Endothelial cell of umbilical vein (primary cell): Measurements from ENCODE around the gene FAM53B. TPM values are rescaled to one million over a fixed set of nuclear protein-coding genes. Genes with fewer than 3 reads are reported as not detected.

Experiments used
- BruUV-seq: library from RNA; stranded (reverse); fragments of 400-500 nt; replicated peaks from 2 replicates; lab custom pipeline; 2021; lab: Mats Ljungman, UMichigan
- CTCF ChIA-PET: fragments of 300-600, 350-600 bp; sonication (Branson Sonifier 250); formaldehyde crosslinking; loops from one replicate; lab custom pipeline; 2021; ENCODE audit warnings: antibody characterized with exemption, inconsistent platforms; lab: Charles Lee
- POLR2A ChIA-PET: fragments of 300-600, 350-600 bp; sonication (Branson Sonifier 250); formaldehyde crosslinking; loops from one replicate; lab custom pipeline; 2021; ENCODE audit warnings: antibody characterized with exemption, inconsistent platforms; lab: Charles Lee
- DNase-seq: peaks from one replicate; pipeline ENCODE4 v3.0.0-alpha.2; 2011; ENCODE audit warnings: low read depth, low spot score
- FAIRE-seq: peaks from 2 replicates; lab custom pipeline; 2011; peaks lifted over from hg19 to GRCh38; lab: Jason Lieb, UNC
- H2AFZ ChIP-seq: 2 replicates; pipeline ENCODE4 v1.6.0; 2012; ENCODE audit warnings: low read depth, low read length, control low read depth, inconsistent platforms
- H3K27ac ChIP-seq: 2 replicates; pipeline ENCODE4 v1.5.1; 2011; ENCODE audit warnings: low read depth, mild to moderate bottlenecking, control low read depth, low read length, moderate library complexity; ENCODE audit not compliant: insufficient read depth
- H3K27me3 ChIP-seq, 2 experiments: 2 replicates each; pipeline versions ENCODE4 v1.6.0 to v1.6.1; 2011; ENCODE audit warnings: low read length in 2 of 2, mixed read lengths in 1 of 2; ENCODE audit not compliant: control insufficient read depth in 2 of 2, insufficient read depth in 2 of 2
- H3K36me3 ChIP-seq, 2 experiments: 2 replicates in 1 of 2; 3 replicates in 1 of 2; pipeline ENCODE4 v1.5.1; 2011; ENCODE audit warnings: low read length in 2 of 2, mild to moderate bottlenecking in 1 of 2, moderate library complexity in 1 of 2; ENCODE audit not compliant: control insufficient read depth in 2 of 2, insufficient read depth in 2 of 2; ENCODE audit errors: extremely low read depth in 1 of 2
- H3K4me1 ChIP-seq: 3 replicates; pipeline ENCODE4 v1.5.1; 2011; ENCODE audit warnings: mild to moderate bottlenecking, low read length; ENCODE audit not compliant: control insufficient read depth, insufficient read depth; ENCODE audit errors: extremely low read depth
- H3K4me2 ChIP-seq: 2 replicates; pipeline ENCODE4 v1.6.1; 2011; ENCODE audit warnings: low read length, control low read depth, mixed read lengths; ENCODE audit not compliant: insufficient read depth
- H3K4me3 ChIP-seq, 3 experiments: fragments of 200-600 bp in 1 of 3; sonication (generic), shearing (Covaris generic) in 1 of 3; replicated peaks in 1 of 3; 2 replicates each; pipeline ENCODE4 v1.5.1; 2011 to 2016; ENCODE audit warnings: control low read depth in 3 of 3, low read length in 3 of 3, mild to moderate bottlenecking in 2 of 3, inconsistent platforms in 1 of 3, low read depth in 1 of 3, moderate library complexity in 1 of 3; ENCODE audit not compliant: insufficient read depth in 1 of 3
- H3K79me2 ChIP-seq: 2 replicates; pipeline ENCODE4 v1.6.0; 2012; ENCODE audit warnings: low read length, inconsistent platforms; ENCODE audit not compliant: control insufficient read depth, insufficient read depth
- H3K9ac ChIP-seq: replicated peaks from 2 replicates; pipeline ENCODE3; 2011; ENCODE audit warnings: low read length, control low read depth; ENCODE audit not compliant: insufficient read depth; ENCODE audit errors: extremely low read depth
- H3K9me1 ChIP-seq: replicated peaks from 3 replicates; pipeline ENCODE4 v1.6.0; 2011; ENCODE audit warnings: mild to moderate bottlenecking, low read length; ENCODE audit not compliant: control insufficient read depth, insufficient read depth; ENCODE audit errors: extremely low read depth
- H3K9me3 ChIP-seq: replicated peaks from 2 replicates; pipeline ENCODE4 v1.5.1; 2012; ENCODE audit warnings: low read length, inconsistent platforms; ENCODE audit not compliant: control insufficient read depth, insufficient read depth
- H4K20me1 ChIP-seq: replicated peaks from 2 replicates; pipeline ENCODE3; 2011; ENCODE audit warnings: mild to moderate bottlenecking, low read length; ENCODE audit not compliant: control insufficient read depth, insufficient read depth; ENCODE audit errors: extremely low read depth
- EZH2 ChIP-seq: IDR thresholded peaks from 2 replicates; pipeline ENCODE4 v1.6.1; 2012; ENCODE audit warnings: borderline replicate concordance, low read depth, mild to moderate bottlenecking, moderate library complexity, low read length, inconsistent platforms; ENCODE audit not compliant: severe bottlenecking
- FOS ChIP-seq: IDR thresholded peaks from 2 replicates; pipeline ENCODE4 v1.6.1; 2011; ENCODE audit warnings: mild to moderate bottlenecking, low read length, moderate library complexity, borderline replicate concordance; ENCODE audit not compliant: insufficient read depth
- GATA2 ChIP-seq: IDR thresholded peaks from 2 replicates; pipeline ENCODE4 v1.7.0; 2011; ENCODE audit warnings: low read depth, mild to moderate bottlenecking, moderate library complexity, mixed read lengths, low read length; ENCODE audit not compliant: insufficient read length, insufficient read depth
- JUN ChIP-seq: IDR thresholded peaks from 2 replicates; pipeline ENCODE4 v1.6.1; 2011; ENCODE audit warnings: borderline replicate concordance, low read depth; ENCODE audit not compliant: insufficient read length, insufficient read depth
- MAX ChIP-seq: IDR thresholded peaks from 2 replicates; pipeline ENCODE4 v1.6.1; 2011; ENCODE audit not compliant: insufficient read depth, insufficient read length
- MYC ChIP-seq: IDR thresholded peaks from one replicate; pipeline ENCODE4 v1.6.1; 2011; ENCODE audit warnings: mild to moderate bottlenecking, low read depth, low read length
- POLR2A ChIP-seq: IDR thresholded peaks from 2 replicates; pipeline ENCODE4 v1.6.1; 2012; ENCODE audit warnings: low read depth, mild to moderate bottlenecking, control low read depth, low read length
- POLR2AphosphoS5 ChIP-seq: IDR thresholded peaks from 2 replicates; pipeline ENCODE4 v1.6.1; 2012; ENCODE audit warnings: low read depth, mild to moderate bottlenecking, control low read depth, low read length, moderate library complexity; ENCODE audit not compliant: insufficient read depth
- dilution Hi-C: fragments of 300-500 bp; cut with MboI; formaldehyde crosslinking; loops from one replicate; pipeline ENCODE4 v1.15.0; 2019; ENCODE audit warnings: low sequenced_read_pairs; ENCODE audit not compliant: extremely low pct_ligation_motif_present
- intact Hi-C: fragments of 100-400 bp; cut with micrococcal nuclease; formaldehyde crosslinking; loops from one replicate; pipeline ENCODE4 v1.10.0; 2022
- polyA plus RNA-seq, 4 experiments: library from polyadenylated mRNA; depleted of rRNA in 3 of 4; stranded (reverse) in 3 of 4; unstranded in 1 of 4; fragments of >200 nt; gene quantifications; 2 replicates each; pipeline versions ENCODE4 v1.2.1 to v1.2.3, GENCODE V29; 2011 to 2012; ENCODE audit warnings: missing spikeins in 1 of 4
- total RNA-seq: library from RNA; stranded (reverse); gene quantifications from 2 replicates; pipeline ENCODE4 v1.2.3, GENCODE V29; 2021
- TF ChIP-seq, protein P1 (sequence below), 2 donors: IDR thresholded peaks; 1 replicate in 1 of 2; 2 replicates in 1 of 2; pipeline ENCODE4 v1.5.1; 2011; ENCODE audit warnings: low read length in 2 of 2, mild to moderate bottlenecking in 2 of 2, moderate library complexity in 2 of 2, control low read depth in 1 of 2, inconsistent platforms in 1 of 2, low read depth in 1 of 2; ENCODE audit not compliant: insufficient read depth in 1 of 2; ENCODE audit errors: extremely low read depth in 1 of 2

The FAM53B gene
- total and polyA plus RNA-seq, 2 donors (not counting 3 experiments of a cell fraction or from before 2014, with no cell fraction given) = 8.5 to 21.1 TPM

DNA sequence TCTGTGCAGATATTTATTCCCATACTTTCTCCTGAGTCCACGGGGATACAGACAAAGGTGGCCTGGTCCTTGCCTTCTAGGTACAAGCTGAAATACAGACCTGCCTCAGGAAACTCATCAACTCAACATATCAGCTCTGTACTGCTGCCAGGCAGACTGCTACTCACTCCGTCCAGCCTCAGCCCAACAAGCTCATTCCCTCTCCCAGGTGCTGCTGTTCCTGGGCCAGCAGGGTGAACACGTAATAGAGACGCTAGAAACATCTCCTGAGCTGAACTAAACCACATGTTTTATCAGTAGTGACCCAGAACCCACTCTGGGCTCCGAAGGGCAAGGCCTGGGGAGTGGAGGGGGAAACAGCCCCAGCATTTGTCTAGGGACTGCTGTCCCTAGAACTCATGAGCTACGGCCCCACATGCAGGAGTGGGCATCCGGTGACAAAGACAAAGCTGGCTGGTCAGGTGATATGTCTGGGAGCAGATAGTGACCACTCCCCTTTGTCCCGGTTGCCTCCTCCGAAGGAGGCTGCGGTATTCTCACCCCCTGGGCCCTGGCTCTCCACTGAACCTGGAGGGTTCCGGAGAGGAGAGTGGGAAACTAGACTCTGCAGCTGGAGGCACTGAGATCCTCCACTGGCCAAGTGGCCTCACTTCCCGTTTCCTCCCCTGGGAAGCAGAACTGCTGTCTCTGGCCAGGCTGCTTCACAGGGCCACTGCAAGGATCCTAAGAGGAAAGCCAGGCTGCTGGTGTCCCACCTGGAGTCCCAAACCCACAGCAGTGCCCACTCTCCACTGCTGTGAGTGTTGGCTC is 116.1 kb downstream of the FAM53B start:
- H3K4me1 ChIP-seq = peaks cover 2% of the 10 kb centered on the region
- H3K4me2 ChIP-seq = no peak overlapping the region
- dilution Hi-C loops (no loop called here), intact Hi-C loops (no loop called here)
- H3K9me1 ChIP-seq = no peaks in the 10 kb centered on the region
- no peak overlapping the region for H2AFZ ChIP-seq
- H3K4me3 ChIP-seq = no peak overlapping the region
- H3K36me3 ChIP-seq = no peaks in the 10 kb centered on the region
- H3K9ac ChIP-seq = no peak overlapping the region
- no peaks in the 10 kb centered on the region for H4K20me1 ChIP-seq
- CTCF ChIA-PET = interaction anchor here (0.8 to 7.7 kb wide), 6 partner anchors 9 to 117 kb away, joined by 3 to 105 read pairs (median 3); no protein-coding TSS in a partner anchor
- DNase-seq (no peak), FAIRE-seq (no peak)
- H3K79me2 ChIP-seq = no peaks in the 10 kb centered on the region
- POLR2A ChIA-PET = no interaction called here
- TF ChIP-seq, protein P1, sequence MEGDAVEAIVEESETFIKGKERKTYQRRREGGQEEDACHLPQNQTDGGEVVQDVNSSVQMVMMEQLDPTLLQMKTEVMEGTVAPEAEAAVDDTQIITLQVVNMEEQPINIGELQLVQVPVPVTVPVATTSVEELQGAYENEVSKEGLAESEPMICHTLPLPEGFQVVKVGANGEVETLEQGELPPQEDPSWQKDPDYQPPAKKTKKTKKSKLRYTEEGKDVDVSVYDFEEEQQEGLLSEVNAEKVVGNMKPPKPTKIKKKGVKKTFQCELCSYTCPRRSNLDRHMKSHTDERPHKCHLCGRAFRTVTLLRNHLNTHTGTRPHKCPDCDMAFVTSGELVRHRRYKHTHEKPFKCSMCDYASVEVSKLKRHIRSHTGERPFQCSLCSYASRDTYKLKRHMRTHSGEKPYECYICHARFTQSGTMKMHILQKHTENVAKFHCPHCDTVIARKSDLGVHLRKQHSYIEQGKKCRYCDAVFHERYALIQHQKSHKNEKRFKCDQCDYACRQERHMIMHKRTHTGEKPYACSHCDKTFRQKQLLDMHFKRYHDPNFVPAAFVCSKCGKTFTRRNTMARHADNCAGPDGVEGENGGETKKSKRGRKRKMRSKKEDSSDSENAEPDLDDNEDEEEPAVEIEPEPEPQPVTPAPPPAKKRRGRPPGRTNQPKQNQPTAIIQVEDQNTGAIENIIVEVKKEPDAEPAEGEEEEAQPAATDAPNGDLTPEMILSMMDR (IDR thresholded peaks at IDR 0.05; ENCODE audit: extremely low read depth in 1 of 2, insufficient read depth in 1 of 2, low read depth in 1 of 2, low read length in 2 of 2) = no peak
- TF ChIP-seq JUN (no peak), POLR2A (no peak)
- H3K9me3 ChIP-seq = no peaks in the 10 kb centered on the region
- no peak overlapping the region for H3K27ac ChIP-seq
- no TSS peak for BruUV-seq
- H3K27me3 ChIP-seq = no peaks in the 10 kb centered on the region

DNA sequence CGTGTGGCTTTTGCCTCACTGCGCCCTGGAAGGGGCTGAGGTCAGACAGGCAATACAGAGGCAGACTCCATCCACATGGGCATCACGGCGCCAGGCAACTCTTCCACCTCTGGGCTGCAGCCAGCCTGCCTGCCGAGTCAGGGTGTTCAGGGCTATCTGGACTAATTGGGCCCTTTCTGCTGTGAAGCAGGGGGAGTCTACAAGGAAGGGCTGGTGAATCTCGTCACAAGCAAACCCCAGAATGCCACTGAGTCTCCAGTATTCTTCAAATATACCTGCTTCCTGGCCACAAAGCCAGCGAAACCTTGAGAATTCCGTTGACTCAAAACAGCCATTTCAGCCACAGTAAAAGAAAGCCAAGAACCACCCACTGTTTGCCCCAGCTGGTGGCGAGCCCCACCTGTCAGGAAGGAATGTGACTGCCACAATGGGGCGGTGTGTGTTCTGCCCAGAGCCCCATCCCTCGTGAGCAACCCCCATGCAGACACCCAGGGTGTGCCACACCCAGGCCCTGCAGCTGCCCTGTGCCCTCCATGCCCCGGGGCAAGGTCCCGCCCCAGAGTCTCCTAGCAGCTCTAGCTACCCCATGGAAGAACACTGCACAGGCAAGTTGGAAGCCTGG is 117.3 kb downstream of the FAM53B start:
- H3K27me3 ChIP-seq = no peaks in the 10 kb centered on the region
- H3K9me3 ChIP-seq = no peaks in the 10 kb centered on the region
- intact Hi-C loops (no loop called here), dilution Hi-C loops (no loop called here)
- peaks cover 2% of the 10 kb centered on the region for H3K4me1 ChIP-seq
- H3K9me1 ChIP-seq = no peaks in the 10 kb centered on the region
- ChIA-PET CTCF (interaction anchor here (1.0 to 7.7 kb wide), 2 partner anchors 17 to 114 kb away, joined by 3 to 105 read pairs; no protein-coding TSS in a partner anchor), POLR2A (no interaction called here)
- H4K20me1 ChIP-seq = no peaks in the 10 kb centered on the region
- H3K9ac ChIP-seq = no peak overlapping the region
- no peak for DNase-seq
- no peaks in the 10 kb centered on the region for H3K79me2 ChIP-seq
- H3K4me3 ChIP-seq = no peak overlapping the region
- no peak for FAIRE-seq
- no peak overlapping the region for H2AFZ ChIP-seq
- no peaks in the 10 kb centered on the region for H3K36me3 ChIP-seq
- TF ChIP-seq POLR2AphosphoS5 = no peak
- no peak for TF ChIP-seq MYC
- TF ChIP-seq MAX = no peak
- no peak for TF ChIP-seq FOS
- TF ChIP-seq JUN = no peak
- TF ChIP-seq EZH2 = no peak
- TF ChIP-seq POLR2A = no peak
- TF ChIP-seq, protein P1 (IDR thresholded peaks at IDR 0.05; ENCODE audit: extremely low read depth in 1 of 2, insufficient read depth in 1 of 2, low read depth in 1 of 2, low read length in 2 of 2) = no peak
- no peak for TF ChIP-seq GATA2
- H3K4me2 ChIP-seq = no peak overlapping the region
- no TSS peak for BruUV-seq
- H3K27ac ChIP-seq = no peak overlapping the region
